Panc1 (cell line): Measurements from ENCODE around the gene SSR2. TPM values are rescaled to one million over a fixed set of nuclear protein-coding genes. Genes with fewer than 3 reads are reported as not detected.

ENCODE experiments used
- ATAC-seq: fragments of 200-7000 bp; cut with Tn5 transposase; 2 replicates; pipeline ENCODE4 v1.9.1; 2020; ENCODE audit warnings: mild to moderate bottlenecking, moderate library complexity
- BruUV-seq: library from RNA; stranded (reverse); fragments of 400-500 nt; replicated peaks from 2 replicates; lab custom pipeline; 2021; lab: Mats Ljungman, UMichigan
- CTCF ChIA-PET: fragments of 300-600 bp; sonication (Branson Sonifier 250); formaldehyde crosslinking; loops from one replicate; lab custom pipeline; 2022; ENCODE audit warnings: antibody characterized with exemption; lab: Charles Lee
- POLR2A ChIA-PET: fragments of 300-600 bp; sonication (Branson Sonifier 250); formaldehyde crosslinking; loops from one replicate; lab custom pipeline; 2022; ENCODE audit warnings: antibody characterized with exemption; lab: Charles Lee
- DNase-seq: peaks from one replicate; pipeline ENCODE4 v3.0.0-alpha.2; 2010; ENCODE audit warnings: low read depth, low spot score
- H3K27ac ChIP-seq: 2 replicates; pipeline ENCODE4 v1.5.1; 2011; ENCODE audit warnings: mild to moderate bottlenecking, low read length, inconsistent platforms
- H3K27me3 ChIP-seq: fragments of 200-500 bp; sonication (Bioruptor generic); 2 replicates; pipeline ENCODE4 v1.6.0; 2014; ENCODE audit warnings: low read length, inconsistent platforms; ENCODE audit not compliant: control insufficient read depth, insufficient read depth
- H3K36me3 ChIP-seq: fragments of 200-500 bp; sonication (Bioruptor generic); 2 replicates; pipeline ENCODE4 v1.5.1; 2014; ENCODE audit warnings: inconsistent platforms, mild to moderate bottlenecking, low read length, moderate library complexity; ENCODE audit not compliant: control insufficient read depth, insufficient read depth
- H3K4me1 ChIP-seq: 2 replicates; pipeline ENCODE4 v1.5.1; 2011; ENCODE audit warnings: inconsistent platforms, mild to moderate bottlenecking, low read length, moderate library complexity; ENCODE audit not compliant: control insufficient read depth, insufficient read depth
- H3K4me3 ChIP-seq, 2 experiments: 2 replicates each; pipeline ENCODE4 v1.5.1; 2011 to 2012; ENCODE audit warnings: low read depth in 2 of 2, low read length in 2 of 2, mild to moderate bottlenecking in 2 of 2, inconsistent platforms in 1 of 2, moderate library complexity in 1 of 2
- H3K9me3 ChIP-seq: fragments of 200-500 bp; sonication (Bioruptor generic); 2 replicates; pipeline ENCODE4 v1.5.1; 2014; ENCODE audit warnings: low read depth, mild to moderate bottlenecking, inconsistent platforms, low read length, moderate library complexity; ENCODE audit not compliant: control insufficient read depth, insufficient read depth
- POLR2AphosphoS5 ChIP-seq: IDR thresholded peaks from 2 replicates; pipeline ENCODE4 v1.6.1; 2012; ENCODE audit warnings: mild to moderate bottlenecking, low read depth, low read length, moderate library complexity
- SIN3A ChIP-seq: IDR thresholded peaks from 2 replicates; pipeline ENCODE4 v1.6.1; 2012; ENCODE audit warnings: low read depth, mild to moderate bottlenecking, low read length, moderate library complexity, borderline replicate concordance; ENCODE audit not compliant: insufficient read depth
- TCF7L2 ChIP-seq: IDR thresholded peaks from 2 replicates; pipeline ENCODE4 v1.6.1; 2011; ENCODE audit warnings: mild to moderate bottlenecking, low read depth, low read length, inconsistent platforms
- in situ Hi-C: cut with HindIII; loops from 2 replicates; pipeline ENCODE4 v1.10.0; 2016; ENCODE audit warnings: low sequenced_read_pairs, low pct_unique_long_range_greater_than_20kb
- intact Hi-C: fragments of 100-400 bp; cut with micrococcal nuclease; formaldehyde crosslinking; loops from one replicate; pipeline ENCODE4 v1.10.0; 2022; ENCODE audit not compliant: unreplicated experiment
- total RNA-seq: library from RNA; stranded (reverse); gene quantifications from one replicate; pipeline ENCODE4 v1.2.1, GENCODE V29; 2021; ENCODE audit not compliant: unreplicated experiment
- TF ChIP-seq, protein P1 (sequence below), 2 experiments: IDR thresholded peaks; 2 replicates each; pipeline ENCODE4 v1.6.1; 2011 to 2012; ENCODE audit warnings: low read depth in 2 of 2, control low read depth in 1 of 2, low read length in 1 of 2, mild to moderate bottlenecking in 1 of 2, moderate library complexity in 1 of 2; ENCODE audit not compliant: insufficient read depth in 1 of 2
- TF ChIP-seq, protein P2 (sequence below): fragments of 450-650 bp; IDR thresholded peaks from 2 replicates; pipeline ENCODE4 v1.5.1; 2017; ENCODE audit warnings: mild to moderate bottlenecking

SSR2 gene
- total RNA-seq, 1 experiment from 2014 or later: 252 TPM

DNA sequence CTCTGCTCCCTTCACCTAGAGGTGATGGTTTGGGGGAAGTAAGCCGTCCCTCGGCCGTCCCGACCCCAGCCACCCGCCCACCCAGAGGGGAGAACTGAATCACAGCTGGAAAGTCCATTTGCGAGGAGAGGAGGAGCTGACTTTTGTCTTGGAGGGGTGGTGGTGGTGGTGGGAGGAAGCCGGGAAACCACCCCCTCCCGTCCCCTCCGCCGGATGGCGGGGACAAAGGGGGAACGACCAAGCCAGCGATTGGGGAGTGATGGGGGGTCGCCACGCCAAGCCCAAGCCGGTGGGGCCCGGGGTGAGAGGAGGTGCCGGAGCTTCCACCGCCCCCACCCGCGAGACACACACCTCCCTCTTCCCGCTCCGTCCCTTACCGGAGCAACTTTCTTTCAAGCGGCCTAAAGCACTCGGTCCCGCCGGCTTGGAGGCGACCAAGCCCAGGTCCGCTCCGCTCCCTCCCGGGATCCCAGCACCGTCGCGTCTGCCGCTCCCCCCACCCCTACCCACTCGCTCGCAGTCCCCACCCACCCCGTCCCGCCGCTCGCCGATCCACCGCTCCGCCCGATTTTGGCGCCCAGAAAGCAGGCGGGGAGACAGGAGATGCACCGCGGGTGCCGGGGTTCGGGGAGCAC, 42.9 kb downstream of the SSR2 start:
- Histone ChIP-seq H3K4me1 (peaks cover 56% of the 10 kb centered on the region), H3K27me3 (no peaks in the 10 kb centered on the region), H3K36me3 (peaks cover 2% of the 10 kb centered on the region; the same call in 1 of the 2 replicates), H3K27ac (peak overlapping the region; percentile 99), H3K9me3 (no peaks in the 10 kb centered on the region), H3K4me3 (peak overlapping the region; percentile 82 to 89)
- DNase-seq (no peak), ATAC-seq (peak; percentile 59)
- intact Hi-C loops (no loop called here), in situ Hi-C loops (no loop called here)
- POLR2A ChIA-PET: interaction anchor here (0.6 to 0.7 kb wide), 4 partner anchors 33 to 463 kb away, joined by 3 to 14 read pairs (median 4); no protein-coding TSS in a partner anchor
- no TSS peak for BruUV-seq
- TF ChIP-seq TCF7L2 (no peak), POLR2AphosphoS5 (no peak), SIN3A (no peak)
- TF ChIP-seq, protein P1, sequence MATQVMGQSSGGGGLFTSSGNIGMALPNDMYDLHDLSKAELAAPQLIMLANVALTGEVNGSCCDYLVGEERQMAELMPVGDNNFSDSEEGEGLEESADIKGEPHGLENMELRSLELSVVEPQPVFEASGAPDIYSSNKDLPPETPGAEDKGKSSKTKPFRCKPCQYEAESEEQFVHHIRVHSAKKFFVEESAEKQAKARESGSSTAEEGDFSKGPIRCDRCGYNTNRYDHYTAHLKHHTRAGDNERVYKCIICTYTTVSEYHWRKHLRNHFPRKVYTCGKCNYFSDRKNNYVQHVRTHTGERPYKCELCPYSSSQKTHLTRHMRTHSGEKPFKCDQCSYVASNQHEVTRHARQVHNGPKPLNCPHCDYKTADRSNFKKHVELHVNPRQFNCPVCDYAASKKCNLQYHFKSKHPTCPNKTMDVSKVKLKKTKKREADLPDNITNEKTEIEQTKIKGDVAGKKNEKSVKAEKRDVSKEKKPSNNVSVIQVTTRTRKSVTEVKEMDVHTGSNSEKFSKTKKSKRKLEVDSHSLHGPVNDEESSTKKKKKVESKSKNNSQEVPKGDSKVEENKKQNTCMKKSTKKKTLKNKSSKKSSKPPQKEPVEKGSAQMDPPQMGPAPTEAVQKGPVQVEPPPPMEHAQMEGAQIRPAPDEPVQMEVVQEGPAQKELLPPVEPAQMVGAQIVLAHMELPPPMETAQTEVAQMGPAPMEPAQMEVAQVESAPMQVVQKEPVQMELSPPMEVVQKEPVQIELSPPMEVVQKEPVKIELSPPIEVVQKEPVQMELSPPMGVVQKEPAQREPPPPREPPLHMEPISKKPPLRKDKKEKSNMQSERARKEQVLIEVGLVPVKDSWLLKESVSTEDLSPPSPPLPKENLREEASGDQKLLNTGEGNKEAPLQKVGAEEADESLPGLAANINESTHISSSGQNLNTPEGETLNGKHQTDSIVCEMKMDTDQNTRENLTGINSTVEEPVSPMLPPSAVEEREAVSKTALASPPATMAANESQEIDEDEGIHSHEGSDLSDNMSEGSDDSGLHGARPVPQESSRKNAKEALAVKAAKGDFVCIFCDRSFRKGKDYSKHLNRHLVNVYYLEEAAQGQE (IDR thresholded peaks at IDR 0.05; ENCODE audit: insufficient read depth in 1 of 2, low read depth in 2 of 2, low read length in 1 of 2): no peak
- TF ChIP-seq, protein P2, sequence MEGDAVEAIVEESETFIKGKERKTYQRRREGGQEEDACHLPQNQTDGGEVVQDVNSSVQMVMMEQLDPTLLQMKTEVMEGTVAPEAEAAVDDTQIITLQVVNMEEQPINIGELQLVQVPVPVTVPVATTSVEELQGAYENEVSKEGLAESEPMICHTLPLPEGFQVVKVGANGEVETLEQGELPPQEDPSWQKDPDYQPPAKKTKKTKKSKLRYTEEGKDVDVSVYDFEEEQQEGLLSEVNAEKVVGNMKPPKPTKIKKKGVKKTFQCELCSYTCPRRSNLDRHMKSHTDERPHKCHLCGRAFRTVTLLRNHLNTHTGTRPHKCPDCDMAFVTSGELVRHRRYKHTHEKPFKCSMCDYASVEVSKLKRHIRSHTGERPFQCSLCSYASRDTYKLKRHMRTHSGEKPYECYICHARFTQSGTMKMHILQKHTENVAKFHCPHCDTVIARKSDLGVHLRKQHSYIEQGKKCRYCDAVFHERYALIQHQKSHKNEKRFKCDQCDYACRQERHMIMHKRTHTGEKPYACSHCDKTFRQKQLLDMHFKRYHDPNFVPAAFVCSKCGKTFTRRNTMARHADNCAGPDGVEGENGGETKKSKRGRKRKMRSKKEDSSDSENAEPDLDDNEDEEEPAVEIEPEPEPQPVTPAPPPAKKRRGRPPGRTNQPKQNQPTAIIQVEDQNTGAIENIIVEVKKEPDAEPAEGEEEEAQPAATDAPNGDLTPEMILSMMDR: no peak
- CTCF ChIA-PET: interaction anchor here (0.6 to 1.1 kb wide), 2 partner anchors 12 to 13 kb away, joined by 3 read pairs; no protein-coding TSS in a partner anchor

DNA sequence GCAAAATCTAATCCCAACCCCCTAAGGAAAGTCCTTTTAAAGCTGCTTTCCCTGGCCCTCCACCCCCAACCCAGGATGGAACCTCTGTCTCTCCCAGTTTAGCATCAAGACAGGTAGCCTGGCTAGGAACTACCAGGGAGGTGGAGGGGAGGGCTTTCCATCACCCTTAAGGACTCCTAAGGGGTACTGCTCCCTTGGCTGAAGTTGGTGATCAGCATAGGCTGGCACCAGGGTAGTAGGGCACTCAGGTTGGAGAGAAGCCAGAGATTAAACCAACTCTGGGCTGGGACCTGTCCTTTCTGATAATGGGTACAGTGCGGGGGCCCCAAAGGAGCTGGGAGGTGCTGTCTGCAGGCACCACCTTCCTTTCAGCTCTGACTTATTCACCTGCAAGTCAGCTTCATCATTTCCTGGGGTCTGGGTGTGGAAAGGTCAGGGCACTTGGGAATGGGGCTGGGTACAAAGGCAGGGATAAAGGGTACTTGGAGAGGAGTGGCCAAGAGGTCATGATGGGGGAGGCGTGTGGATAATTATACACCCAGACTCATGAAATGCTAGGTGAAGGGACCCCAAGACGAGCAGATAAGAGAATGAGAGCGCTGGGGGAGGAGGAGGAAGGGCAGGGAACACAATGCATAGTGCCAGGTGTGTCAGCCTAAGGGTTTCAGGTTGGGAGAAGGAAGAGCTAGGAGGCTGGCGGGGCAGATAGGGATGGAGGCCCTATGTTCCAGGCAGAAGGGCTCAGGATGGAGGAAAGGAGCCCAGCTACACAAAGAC, 43.6 kb downstream of the SSR2 start:
- Histone ChIP-seq H3K27ac (peak overlapping the region; percentile 99), H3K9me3 (no peaks in the 10 kb centered on the region), H3K27me3 (no peaks in the 10 kb centered on the region), H3K4me3 (peak overlapping the region; percentile 82 to 89), H3K4me1 (peaks cover 60% of the 10 kb centered on the region), H3K36me3 (peaks cover 2% of the 10 kb centered on the region; the same call in 1 of the 2 replicates)
- in situ Hi-C loops (no loop called here), intact Hi-C loops (no loop called here)
- ATAC-seq (peak; percentile 22), DNase-seq (no peak)
- ChIA-PET CTCF (interaction anchor here (0.6 to 1.5 kb wide), 5 partner anchors 11 to 86 kb away, joined by 3 to 10 read pairs (median 4); no protein-coding TSS in a partner anchor), POLR2A (interaction anchor here (0.6 to 0.7 kb wide), 6 partner anchors 19 to 242 kb away, joined by 3 to 14 read pairs (median 8); no protein-coding TSS in a partner anchor)
- TF ChIP-seq, protein P1 (IDR thresholded peaks at IDR 0.05; ENCODE audit: insufficient read depth in 1 of 2, low read depth in 2 of 2, low read length in 1 of 2): no peak
- TF ChIP-seq POLR2AphosphoS5 (no peak; the same call in 1 of the 2 replicates), TCF7L2 (no peak), SIN3A (no peak)
- TF ChIP-seq, protein P2: no peak
- BruUV-seq: no TSS peak
